Non-pigmented ciliary epithelial cell (primary cell): ENCODE measurements around the gene KCNJ5.

Experiments used
- DNase-seq: peaks from one replicate; pipeline ENCODE4 v3.0.0-alpha.2; 2010; ENCODE audit warnings: low read depth

The KCNJ5 gene

DNA sequence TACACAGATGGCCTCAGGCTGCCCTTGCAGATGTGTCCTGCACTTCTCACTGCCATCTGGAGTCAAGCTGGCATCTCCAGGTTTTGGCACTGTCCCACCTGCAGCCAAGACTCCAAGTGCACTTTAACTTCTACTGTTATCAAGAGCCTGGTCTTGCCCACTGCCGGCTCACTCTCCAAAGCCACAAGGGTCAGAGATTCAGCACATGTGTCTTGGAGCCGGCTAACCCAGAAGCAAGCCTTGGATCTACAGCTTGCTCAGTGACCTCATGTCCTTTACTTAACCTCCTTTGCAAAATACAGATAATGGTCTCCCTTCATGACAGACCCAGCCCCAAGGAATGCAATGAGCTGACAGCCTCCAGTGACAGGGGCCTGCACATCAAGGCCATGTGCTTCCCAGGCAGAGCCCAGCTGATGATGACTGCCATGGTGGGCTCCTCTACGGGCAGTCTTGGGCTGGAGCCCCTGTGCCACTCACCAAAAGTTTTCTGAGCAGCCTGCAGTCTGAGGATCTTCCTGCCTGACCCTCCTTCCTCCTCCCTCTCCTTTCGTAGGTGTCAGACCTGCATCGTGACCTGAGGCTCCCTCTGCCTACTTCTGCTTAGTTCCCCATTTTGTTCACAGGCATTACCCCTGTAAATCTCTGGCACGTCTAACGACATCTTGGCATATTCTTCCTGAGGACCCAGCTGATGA, 42.5 kb downstream of the KCNJ5 start:
- no peak for DNase-seq

DNA sequence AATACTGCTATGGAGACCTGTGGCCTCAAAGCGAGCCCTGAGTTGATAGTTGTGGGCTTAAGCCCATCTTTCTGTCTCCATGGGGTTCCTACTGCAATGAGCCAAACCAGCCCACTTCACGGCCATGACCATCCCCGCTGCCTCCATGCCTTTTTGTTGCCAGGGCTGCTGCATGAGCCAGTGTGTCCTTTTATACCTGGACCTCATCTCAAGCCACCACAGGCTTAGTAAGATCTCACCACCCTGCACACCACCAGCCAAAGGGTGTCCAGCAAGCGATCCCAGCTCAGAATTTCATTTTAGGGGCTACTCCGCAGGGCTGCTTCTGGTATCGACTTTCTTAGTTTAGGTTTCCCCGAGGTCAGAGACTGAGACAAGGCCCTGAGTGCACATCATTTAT, 43.2 kb downstream of the KCNJ5 start:
- DNase-seq = no peak

DNA sequence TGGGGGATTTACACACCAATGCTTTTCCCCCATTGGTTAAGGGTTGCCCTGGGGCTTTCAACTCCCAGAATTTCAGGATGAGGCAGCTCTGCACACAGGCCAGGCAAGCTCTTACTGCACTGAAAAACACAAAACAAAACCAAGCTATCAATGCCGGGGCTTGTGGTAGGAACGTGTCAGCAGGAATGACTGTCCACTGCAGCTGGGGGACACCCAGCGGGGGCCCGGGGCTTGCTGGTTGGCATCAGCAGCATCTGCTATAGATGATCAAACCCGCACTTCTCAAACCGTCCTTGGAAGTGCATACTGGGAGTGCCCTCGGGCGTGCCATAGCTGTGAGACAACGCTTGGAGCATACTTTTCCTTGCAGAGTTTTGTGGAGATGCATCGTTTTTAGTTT, 43.8 kb downstream of the KCNJ5 start:
- no peak for DNase-seq

DNA sequence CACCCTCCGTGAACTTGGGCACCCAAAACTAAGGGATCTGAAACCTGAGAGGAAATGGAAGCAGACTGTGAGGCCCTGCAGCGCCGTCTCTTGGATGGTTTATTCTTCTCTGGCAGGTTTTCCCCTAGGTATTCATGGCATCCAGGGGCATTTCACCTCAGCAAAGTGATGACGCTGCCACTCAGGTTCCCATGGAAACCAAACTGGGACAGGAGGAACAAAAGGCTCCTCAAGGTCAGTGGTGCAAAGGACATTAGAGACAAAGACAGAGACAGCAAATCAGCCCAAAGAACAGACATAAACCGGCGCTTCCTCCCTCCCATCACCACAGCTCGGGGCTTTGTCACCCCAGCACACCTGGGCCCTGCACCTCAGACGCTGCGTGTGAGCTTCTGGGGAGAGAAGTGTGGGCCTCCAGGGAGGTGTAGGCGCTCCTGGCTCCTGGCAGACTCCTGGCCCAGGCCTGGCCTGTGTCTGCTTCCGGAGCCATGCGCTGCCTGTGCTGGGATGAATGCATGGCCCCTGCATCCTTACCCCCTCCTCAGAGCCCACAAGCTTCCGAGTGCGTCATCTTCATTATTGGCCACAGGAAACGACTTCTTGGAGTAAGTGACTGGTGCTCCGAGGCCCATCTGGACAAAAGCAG, 45.6 kb downstream of the KCNJ5 start:
- no peak for DNase-seq

DNA sequence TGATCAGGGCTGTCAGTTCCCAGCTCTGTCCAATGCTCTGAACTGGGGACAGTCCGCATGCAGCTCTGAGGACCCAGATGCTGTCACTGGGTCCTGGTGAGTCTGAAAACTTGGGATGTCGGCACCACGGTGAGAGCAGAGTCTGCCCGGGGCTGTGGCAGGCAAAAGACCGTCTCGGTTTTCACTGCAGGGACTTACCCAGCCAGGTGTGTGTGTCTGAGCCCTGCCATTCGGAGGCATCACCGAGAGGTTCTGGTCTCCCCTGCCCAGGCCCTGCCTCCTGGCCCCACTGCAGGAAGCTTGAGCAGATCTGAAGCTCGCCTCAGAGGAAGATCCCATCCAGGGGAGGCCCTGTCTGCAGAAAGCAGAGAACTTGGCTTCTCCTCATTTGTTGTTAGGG, 46.3 kb downstream of the KCNJ5 start:
- no peak for DNase-seq

DNA sequence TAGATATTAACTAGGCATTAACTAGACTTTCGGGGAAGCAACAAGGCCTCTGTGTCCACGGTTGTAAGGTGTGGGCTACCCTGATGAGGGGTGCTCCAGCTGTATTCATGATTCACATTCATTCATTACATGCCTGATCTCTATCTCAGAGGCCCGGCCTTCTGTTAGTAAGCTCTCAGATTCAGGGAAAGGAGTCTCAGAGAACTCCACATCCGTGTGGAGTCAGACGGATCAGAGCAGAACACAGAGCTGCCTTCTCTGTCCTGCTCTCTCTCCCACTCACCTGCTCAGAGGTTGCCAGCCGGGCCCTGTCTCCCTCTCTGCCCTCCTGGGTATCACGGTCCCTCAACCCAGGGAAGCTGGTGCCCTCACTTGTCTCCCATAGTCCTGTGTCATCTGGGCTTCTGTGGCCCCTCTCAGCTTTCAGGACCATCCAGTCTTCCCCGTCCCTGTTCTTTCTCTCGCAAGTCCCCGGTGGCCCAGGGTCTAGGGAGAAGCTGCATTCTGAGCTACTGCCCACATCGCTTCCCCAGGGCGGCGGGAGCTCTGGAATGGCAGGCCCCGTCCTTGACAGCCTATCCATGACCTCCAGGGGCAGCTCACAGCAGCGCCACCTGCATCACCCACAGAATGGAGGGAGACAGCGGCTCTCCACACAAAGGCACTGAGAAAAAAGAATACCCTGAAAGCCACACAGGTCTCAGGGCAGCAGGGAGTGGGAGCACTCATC, 47.2 kb downstream of the KCNJ5 start:
- no peak for DNase-seq

DNA sequence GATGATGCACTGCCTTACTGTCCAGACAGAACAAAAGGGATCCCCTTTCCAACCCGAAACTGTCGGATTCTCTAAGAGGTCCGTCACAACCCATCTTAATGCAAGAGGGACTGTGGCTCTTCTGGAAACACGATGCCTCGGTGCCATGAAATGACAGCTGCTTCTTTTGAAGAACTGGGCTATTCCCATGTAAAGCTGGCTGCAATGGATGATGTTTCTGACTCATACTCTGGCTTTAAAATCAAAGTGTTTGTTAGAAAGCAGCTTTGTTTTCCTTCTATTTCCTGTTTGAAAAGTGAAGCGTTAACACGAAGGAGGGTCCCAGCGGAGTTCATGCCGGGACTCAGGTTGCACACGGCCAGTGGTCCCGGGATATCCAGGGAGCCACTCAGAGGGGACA, 48.4 kb downstream of the KCNJ5 start:
- DNase-seq = no peak

DNA sequence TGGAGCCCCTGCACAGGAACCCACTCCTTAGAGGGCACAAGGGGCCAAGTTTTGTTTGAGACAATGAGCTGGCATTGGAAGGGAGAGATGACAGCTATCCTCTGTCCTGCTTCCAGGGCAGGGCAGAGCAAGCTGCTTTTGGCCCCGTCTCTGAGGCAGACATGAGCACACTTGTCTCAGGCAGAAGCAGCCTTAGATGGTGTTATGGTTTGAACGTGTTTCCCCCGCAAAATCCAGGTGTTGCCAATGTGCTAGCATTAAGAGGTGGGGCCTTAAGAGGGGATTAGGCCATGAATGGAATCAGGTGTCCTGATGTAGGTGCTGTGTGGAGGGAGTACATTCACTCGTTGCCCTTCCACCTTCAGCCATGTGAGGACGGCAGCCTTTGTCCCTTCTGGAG, 49.0 kb downstream of the KCNJ5 start:
- no peak for DNase-seq

DNA sequence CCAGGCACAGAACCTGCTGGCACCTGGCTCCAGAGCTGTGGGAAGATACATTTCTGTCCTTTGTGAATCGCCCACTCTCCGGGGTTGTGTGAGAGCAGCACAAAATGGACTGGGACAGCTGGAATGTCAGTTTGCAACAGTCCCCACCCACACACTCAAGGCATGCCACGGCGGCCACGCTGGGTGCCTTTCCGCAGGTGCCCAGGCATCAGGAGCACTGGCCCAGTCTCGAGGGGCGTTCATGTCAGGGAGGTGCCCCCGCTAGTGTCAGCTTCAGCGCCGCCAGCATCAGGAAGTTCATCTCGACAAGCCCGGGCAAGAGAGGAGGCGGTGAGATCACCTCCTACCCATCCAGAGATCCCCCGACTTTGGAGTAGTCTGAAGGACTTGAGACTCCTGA, 49.4 kb downstream of the KCNJ5 start:
- DNase-seq = no peak

DNA sequence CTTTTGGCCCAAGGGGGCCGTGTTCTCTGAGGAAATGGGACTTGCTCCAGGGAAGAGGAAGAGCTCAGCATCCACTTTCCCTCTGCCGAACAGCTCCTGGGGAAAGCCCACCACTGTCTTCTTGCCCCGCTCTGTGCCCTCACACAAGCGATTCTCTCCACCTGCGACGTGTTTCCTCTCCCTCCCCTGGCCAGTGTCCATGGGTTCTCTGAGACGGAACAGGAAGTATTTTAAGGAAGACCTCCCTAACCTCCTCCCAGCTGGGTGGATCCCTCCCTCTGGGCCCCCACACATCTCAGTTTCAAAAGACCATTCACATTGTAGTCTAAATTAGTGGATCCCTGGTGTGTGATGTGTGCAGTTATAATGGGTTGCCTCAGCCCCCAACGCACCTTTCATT, 50.0 kb downstream of the KCNJ5 start:
- no peak for DNase-seq

DNA sequence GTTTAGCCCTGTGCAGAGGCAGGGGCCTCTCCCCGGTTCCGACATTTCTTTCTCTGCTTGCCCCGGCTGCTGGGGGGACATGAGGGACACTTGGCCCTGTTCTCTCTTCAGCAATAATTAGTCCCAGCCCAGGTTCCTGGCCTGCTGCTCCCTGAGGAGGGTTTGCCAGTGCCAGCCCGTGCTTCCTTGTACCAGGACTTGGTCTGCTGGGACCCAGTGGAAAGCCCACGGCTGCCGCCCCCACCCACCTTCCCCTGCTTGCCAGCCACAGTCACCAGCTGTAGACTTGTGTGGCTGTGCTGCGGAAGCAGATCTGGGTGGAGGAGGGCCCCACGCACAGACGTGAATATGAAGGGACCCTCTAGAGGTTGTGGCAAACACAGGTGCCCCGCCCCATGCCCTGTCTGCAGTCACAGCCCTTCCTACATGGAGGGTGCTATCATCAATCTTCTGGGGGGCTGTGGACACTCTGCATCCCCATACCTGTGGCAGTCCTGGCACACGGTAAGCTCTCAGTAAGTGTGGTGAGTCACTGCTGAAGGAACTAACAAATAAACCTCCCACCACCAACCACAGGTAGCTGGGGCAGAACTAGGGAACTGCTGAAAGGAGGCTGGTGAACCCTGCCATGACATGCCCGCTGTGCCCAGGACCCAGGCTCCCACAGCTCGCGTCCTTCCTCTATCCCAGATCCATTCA, 50.6 kb downstream of the KCNJ5 start:
- no peak for DNase-seq

DNA sequence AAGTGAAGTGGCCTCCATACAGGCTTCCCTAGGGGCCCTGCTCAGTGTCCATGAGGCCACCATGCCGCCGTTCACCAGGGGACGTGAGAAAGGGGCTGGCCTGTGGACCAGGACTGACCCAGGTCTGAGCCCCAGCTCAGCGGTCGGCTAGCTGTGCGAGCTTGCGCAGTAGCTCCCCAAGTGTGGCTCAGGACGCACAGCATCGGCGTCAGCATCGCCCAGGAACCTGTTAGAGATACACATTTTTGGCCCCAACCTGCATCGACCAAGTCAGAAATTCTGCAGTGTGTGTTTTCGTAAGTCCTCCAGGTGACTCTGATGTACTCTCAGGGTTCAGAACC, 51.1 kb downstream of the KCNJ5 start:
- DNase-seq = no peak

DNA sequence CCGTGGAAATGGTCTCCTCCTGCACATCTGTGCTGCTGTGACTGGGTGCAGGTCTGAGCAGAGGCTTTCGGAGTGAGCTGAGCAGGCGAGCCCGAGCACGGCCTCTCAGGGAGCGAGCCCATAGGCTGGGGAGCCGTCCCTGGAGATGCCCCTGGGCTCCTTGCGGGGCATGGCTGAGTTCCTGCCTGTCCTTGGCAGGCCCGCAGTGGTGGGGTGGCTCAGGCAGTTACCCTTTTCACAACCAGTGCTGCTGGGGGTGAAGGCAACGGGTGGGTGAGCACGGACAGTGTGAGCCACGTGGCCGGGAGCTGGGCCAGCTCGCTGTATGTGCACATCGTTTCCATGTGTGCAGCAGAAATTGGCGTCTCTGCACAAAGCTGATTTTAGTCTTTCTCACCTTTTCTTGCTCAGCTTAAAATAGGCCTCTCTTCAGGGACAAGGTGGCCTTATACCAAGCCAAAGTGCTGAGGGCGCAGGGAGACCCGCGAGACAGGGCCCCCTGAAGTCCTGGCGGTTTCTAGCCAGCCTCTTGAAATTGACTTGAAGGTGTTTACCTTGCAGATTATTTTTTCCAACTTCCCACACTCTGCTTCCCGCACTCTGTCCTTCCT, 51.8 kb downstream of the KCNJ5 start, which contains the start of gene TP53AIP1:
Gene TP53AIP1 (minus strand): TSS at position 55 of the 611 bp plus-strand sequence. CDS start 5,053 bp downstream, outside the sequence.
- DNase-seq = no peak

DNA sequence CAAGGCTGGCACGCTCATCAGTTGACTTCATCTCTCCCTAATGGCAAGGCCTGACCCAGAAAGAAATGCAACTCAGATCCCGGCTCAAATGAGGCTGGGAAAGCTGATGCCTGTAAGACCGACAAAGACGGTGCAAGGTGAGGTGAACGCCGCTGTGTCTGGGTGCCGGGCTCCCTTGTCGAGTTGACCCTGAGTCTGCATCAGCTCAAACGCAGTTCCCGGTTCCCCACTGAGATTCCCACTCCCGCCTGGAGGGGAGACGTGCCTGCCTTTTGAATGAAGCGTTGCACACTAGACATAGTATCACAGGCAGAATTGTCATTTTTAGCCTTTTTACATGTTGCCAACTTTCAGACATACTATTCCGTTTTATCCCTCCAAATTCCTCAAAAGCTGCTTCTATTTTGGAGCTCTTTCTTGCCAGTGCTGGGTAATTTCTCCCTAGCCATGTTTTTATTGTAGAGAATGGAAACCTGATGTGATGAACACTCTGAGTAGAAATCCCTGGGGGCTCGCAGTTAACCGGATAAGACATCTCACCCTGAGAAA, 52.3 kb downstream of the KCNJ5 start:
- DNase-seq = no peak

DNA sequence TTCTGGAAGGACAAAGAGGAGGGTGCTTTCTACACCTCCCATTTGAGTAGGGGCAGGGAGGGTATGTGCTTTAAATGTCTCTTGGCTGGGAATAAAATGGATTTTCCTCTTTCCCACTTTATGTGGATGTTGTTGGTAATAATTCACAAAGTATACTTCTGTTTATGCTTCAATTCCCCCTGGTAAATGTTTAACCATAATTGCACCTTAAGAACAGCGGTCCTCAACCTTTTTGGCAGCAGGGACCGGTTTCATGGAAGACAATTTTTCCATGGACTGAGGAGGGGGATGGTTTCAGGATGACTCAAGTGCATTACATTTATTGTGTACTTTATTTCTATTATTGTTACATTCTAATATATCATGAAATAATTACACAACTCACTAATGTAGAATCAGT, 55.5 kb downstream of the KCNJ5 start:
- no peak for DNase-seq

DNA sequence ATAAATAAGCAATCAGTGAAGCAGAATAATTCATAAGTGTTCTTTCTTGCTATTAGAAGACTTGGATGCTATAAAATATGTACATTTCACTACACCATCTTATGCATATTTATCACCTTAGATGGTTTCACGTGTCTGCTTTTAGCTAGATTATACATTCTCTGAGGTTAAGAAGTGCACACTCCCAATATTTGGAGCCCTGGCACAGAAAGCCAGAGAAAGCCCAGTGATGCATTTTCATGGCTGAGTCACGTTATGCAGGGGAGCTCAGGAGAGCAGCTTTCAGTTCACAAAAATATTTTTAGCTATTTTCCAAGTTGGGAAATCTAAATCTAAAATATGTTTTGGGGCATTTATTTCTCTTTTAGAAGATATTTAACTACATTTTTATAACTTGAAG, 56.6 kb downstream of the KCNJ5 start:
- DNase-seq = no peak

DNA sequence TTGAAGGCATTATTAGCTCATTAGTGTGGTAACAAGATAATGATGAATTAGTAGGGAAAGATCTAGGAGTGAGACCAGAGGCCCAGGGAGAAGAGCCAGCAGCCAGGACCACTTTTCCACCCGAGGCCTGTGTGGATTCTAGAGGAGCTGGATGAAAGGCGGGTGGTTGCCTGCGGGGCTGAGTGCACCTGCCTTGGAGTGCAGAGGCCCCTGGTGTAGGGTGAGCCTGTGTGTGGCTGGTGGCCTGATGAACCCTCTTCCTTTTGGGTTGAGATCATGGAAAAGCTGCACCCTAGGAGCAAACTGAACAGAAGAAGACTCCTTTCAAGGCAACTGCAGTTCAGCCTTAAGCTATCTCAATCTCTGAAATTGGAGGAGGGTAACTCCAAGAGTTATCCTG, 57.4 kb downstream of the KCNJ5 start:
- DNase-seq = no peak

DNA sequence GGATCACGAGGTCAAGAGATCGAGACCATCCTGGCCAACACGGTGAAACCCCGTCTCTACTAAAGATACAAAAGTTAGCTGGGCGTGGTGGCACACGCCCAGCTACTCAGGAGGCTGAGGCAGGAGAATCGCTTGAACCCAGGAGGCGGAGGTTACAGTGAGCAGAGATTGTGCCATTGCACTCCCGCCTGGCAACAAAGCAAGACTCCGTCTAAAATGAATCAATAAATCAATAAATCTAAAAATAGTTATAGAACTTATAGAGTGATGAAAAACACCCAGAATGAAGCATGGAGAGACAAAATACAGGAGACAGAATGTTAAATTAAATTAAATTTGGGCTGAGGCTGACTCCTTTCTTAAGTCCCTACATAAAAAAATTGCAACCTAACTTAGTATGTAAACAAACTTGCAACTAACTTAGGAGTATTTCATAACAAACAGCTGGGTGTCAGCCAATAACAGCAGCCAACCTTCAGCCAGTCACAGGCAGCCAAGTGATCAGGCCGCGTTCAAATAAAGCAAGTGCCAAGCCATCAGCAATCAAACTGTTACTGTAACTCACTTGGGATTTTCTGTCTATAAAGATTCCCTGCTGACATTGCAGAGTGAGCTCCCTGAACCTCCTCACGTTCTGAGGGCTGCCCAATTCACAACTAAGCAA, 58.8 kb downstream of the KCNJ5 start:
- no peak for DNase-seq

DNA sequence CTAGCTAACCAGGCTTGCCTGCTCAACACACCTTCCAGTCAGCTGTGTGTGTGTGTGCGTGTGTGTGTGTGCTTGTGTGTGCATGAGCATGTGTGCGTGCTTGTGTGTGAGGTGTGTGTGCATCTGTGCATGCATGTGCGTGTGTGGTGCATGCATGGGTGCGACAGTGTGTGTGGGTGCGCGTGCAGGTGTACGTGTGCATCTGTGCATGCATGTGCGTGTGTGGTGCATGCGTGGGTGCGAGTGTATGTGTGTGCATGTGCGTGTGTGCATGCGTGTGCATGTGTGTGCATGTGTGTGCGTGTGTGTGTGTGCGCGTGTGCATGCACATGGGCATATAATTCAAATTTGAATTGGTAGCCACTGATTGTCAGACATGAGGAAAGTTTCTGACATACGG, 62.0 kb downstream of the KCNJ5 start:
- no peak for DNase-seq

DNA sequence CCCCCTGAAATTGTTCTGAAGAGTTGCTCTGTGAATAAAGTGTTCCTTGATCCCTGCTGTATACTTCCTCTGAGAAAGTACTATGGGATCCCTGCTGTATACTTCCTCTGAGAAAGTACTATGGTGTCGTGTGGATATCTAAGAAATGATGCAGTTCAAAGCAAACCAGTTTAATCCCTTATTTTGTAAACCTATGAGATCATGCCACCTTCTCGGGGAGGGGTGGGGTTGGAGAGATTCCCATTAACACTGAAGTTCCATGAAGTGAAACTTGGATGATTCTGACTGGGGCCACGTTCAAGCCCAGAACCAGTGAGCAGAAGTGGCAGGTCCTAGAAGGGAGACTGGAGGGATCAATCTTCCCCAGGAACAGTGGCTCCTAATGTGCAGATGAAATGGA, 64.5 kb downstream of the KCNJ5 start:
- no peak for DNase-seq

DNA sequence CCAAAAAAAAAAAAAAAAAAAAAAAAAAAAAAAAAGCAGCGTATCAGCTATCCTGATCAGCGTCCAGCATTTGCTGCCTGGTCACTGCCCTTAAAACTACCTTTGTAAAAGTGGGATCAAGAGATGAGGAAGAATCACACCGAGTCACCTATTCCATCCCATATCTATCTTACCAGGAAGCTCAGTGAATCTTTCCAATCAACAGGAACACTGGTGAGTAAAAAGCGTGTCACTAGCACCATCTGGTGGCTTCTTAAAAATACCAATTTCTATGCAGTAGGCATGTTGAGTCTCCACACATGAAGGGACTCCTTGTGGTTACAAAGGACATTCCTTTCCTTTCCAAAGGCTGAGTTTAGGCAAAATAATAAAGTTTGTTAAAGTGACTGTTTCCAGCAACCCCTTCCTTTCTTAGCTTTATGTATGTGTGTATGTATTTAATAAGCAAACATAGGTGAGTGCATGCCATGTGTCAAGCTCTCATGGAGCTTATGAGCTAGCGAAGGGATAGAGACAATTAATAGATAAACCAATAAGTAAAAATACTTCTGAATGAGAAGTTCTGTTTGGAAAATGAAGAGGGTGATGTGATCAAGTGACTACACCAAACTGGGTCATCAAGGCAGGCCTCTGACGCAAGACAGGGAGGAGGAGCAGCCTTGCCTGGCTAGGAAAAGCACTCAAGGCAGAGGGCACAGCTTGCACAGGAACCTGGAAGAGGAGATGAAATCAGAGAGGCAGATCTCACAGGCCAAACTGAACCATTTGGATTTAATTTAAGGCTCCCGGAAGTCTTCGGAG, 65.4 kb downstream of the KCNJ5 start:
- peak; percentile 46 for DNase-seq
